NCI-H146 (cell line): Measurements from ENCODE around the gene DNAH10.
"Not testable (repeated sequence)": the region's sequence is repeated elsewhere in the genome, so short reads cannot be mapped to it uniquely, and the experiment has no call there.

Experiments
- DNase-seq: peaks from one replicate; lab custom pipeline; 2025; lab: John Stamatoyannopoulos, UW

The DNAH10 gene

DNA sequence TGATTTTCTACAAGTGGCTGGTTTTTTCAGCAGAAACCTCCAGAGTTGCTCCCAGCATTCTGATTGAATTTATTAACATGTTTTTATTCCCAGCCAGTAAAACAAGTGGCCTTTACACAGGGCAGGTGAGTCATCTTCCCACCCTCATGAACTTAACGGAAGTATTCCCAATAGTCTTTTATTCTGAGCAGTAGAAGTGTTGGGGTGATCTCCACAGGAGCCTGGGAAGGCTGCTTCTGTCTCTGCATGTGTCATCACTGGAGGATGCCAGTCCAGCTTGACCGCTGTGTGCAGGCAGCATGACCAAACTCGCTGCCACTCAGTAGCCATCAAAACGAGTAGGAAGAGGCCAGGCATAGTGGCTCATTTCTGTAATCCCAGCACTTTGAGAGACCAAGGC, 13.4 kb upstream of the DNAH10 start:
- DNase-seq, result no peak

DNA sequence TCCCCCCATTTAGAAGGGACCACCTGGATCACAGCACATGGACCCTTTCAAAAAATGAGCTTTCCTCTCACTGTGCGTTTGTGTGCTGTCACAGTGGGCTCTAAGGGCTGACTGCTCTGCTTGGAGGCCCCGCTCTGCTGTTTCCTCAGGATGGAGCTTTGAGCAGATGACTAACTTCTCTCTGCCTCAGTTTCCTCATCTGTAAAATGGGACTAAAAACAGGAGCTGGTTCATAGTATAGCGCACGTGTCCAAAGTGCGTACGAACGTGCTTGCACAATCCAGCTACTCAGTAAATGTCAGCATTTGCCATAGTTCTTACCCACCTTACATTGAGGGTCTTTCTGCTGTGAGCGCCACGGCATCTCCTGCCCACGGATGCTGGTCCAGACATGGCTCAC, 12.7 kb upstream of the DNAH10 start:
- no peak for DNase-seq

DNA sequence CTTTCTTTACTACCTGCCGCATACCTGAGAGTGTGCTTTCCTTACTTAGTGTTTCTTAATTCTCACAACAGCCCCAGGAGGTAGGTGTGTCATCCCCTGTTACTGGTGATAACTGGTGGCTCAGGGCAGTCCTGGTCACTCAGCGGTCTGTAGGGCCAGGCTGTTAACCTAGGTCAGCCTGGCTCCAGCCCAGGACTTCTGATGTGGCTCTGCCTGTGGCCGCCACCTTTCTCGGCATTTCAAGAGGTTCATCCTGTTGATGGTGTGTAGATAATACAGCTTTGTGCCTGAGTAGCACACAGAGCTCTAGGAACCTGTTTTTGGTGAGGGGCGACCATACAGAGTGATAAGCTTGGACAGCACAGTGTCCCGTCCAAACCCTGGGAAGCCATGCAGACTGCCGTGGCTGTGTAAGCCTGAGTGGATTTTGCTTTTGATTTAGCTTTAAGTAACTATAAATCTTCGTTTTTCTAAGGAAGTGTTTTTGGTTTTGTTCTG, 11.9 kb upstream of the DNAH10 start:
- DNase-seq, result no peak

DNA sequence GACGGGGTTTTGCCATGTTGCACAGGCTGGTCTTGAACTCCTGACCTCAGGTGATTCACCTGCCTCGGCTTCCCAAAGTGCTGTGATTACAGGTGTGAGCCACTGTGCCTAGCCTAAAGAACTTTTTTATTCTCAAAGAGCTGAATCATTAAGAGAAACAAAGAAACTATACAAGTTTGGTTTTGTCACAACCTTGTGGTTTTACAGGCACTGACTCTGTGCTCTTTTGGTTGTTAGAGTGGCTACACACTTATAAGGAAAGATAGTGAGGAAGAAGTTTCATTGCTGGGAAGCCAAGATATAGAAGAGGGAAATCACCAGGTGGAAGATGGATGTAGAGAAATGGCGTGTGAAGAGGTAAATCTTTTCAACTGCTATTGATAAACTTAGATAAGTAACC, 10.1 kb upstream of the DNAH10 start:
- no peak for DNase-seq

DNA sequence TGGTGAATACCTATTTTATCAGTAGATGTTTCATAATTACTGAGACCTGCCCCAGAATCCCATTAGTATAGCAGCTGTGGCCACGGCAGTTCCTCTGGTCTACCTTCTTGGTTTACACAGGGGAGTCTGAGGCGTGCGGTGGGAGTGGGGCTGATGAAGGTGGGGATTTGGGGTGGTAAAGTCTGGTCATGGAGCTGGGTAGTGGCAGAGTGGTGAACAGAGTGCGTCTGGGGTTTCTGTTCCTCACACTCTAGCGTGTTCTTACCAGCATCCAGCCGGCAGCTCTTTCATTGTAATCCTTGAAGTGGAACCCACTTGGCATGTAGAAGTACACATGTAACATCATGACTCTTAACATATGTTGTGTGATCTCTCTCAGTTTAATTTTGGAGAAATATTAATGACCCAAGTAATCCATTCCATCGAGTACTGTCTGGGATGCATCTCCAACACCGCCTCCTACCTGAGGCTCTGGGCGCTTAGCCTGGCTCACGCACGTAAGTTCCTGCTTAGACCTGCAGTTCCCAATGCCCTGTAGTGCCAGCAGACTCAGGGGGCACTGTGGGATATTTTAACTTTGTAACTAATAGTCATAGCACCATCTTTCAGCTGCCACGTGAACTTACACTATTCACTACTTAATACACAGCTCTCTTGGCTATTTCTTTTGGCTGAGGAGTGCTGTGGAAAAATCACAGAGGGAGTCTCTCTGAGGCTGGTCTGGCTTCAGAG, 7.9 kb upstream of the DNAH10 start:
- no peak for DNase-seq

DNA sequence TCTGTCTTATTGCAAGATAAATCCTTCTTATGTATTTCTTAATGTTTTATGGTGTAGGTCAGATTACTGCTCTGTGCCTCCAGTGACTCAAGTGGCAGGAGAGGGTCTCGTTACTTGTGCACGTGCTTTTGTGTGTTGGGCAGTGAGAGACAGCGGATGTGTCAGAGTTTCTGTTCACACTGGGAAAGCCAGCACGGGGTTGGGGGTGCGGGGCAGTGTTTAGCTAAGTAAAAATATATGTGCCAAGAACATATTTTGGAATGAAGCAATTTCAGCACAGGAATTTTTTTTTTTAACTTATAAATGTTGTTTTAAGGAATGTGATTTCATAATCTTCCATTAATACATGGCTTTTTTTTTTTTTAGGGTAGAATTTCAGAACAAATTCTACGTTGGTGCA, 4.5 kb upstream of the DNAH10 start:
- DNase-seq, result no peak

DNA sequence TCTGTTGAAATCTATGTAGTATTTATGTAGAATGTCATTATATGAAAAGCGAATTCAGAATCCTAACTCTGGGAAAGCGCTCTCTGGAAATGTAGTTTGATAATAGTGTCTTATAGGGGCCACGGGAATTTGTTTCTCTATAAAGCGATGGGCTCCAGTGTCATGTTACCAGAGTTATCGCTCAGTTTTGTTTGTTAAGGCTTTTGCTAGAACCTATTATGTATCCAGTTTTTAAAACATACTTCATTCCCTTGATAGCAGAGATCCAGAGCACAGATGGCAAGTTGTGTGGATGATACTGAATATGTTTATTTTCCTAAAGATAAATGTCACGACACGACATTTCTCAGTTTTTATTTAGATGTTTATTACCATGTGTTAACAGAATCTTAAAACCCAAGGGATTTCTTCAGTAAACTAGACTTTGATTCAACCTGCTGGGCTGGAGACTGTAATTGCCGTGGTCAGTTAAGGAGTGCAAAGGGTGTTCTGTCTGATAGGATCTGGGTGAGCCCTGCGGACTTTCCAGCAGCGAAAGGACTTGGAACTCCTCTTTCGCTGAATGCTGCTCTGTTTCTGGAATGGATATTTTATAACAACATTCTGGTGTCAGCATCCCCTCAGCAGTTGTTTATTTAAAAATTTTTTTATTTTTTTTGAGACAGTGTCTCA, 1.7 kb upstream of the DNAH10 start:
- no peak for DNase-seq

DNA sequence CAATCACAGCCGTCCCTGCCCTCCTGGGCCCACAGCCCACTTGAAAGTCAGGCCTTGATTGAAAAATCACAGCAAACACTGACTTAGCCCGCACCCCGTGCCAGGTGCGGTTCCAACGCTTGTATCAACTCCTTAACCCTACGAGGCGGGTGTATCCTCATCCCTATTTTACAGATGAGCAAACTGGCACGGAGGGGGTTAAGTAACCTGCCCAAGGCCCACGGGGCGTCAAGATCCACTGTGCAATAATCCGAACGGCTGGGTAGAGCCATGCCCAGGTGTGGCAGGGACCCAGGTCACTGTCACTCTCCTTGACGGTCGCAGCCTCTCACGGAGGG, 583 bp downstream of the DNAH10 start:
- no peak for DNase-seq

DNA sequence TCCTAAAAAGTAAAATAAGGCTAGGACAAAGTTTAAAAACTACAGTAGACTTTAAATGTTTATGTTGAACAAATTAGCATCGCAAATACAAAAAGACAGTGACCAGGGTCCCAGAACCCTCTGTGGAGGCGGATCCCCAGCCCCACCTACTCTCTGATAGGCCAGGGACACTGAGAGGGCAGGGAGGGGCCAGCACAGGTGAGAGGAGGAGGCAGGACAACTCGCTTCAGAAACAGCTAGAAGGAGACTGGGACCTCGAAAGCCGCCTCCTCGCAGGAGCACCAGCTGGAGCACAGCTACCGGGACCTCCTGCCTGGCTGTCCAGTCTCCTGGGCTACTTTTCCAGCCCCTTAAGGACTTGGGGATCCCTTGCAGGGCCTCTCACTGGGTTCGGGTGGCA, 992 bp downstream of the DNAH10 start:
- peak; percentile 9 for DNase-seq

DNA sequence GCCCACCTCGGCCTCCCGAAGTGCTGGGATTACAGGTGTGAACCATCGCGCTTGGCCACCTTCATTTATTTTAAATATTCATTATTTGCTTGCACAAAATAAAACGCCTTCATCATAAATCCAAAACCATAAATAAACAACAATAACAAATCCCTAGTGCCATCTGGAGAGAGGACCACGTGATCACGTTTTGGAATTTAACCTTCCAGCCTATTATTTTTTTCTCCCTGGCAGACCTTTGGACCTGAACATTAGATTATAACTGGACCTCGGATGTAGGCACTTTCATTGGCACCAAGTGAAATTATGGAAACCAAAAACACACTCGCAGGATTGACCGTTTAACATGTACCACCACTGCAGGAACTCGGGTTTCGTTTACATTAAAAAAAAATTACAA, 2.0 kb downstream of the DNAH10 start:
- DNase-seq, result no peak

DNA sequence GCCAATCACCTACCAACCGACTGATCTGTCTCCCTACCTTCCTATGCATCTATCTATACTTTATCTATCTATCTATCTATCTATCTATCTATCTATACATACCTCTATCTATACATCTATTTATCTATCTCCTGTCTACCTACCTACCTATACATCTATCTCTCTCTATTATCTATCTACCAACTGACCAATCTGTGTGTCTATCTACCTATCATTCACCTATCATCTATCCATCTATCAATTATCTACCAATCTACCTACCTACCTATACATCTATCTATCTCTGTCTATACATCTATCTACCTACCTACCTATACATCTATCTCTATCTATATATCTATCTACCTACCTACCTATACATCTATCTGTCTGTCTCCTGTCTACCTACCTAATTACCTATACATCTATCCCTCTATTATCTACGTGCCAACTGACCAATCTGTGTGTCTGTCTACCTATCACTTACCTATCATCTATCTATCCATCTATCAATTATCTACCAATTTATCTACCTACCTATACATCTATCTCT, 3.5 kb downstream of the DNAH10 start:
- no peak for DNase-seq

DNA sequence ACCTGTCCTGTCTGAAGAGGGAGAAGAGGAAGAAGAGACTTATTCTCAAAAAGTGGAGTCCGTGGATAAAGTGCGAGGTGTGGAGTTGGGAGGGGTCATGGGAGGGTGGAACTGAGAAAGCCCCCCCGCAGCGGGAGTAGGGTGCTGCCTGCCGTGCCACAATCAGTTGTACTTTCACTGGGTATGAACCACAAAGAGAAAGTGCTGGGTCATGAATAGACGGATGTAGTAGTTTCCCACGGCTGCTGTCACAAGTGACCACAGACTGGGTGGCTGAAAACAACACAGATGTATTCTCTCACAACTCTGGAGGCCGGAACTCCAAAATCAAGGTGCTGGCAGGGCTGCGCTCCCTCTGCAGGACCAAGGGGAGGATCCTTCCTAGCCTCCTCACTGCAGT, 5.5 kb downstream of the DNAH10 start:
- no peak for DNase-seq

DNA sequence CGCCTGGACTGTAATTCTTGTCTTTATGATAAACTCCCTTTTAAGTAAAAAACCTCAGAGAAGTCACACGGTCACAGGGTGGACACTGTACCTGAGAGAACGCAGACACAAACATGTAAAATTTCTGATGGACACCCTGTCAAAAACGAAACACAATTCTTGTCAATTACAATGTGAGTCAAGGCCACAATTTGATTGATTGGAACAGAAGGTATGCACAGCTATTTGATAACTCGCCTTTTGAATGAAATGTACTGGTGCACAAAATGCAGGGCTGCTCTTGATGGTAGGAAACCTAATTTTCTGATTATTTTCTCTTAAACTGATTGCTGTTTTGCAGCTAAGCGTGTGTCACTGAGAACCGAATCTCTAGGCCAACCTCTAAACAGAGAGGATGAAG, 9.2 kb downstream of the DNAH10 start:
- DNase-seq, result no peak

DNA sequence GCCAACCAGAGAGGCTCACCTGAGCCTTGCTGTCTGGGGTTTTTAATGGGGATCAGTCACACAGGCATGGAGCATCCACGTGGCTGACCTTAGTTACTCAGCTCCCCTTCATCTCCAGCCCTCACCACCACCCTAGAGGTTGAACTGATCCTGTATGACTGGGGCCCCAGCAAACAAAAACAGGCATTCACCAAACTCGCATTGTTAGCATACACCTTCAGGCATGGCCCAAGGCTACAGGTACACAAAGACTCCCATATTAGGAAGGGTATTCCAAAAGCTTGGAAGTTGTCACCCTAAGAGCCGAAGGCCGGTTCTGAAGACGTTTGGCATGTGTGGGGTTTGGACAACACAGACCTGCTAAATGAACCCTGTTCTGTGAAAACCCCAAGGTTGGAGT, 10.0 kb downstream of the DNAH10 start:
- peak; percentile 7 for DNase-seq

DNA sequence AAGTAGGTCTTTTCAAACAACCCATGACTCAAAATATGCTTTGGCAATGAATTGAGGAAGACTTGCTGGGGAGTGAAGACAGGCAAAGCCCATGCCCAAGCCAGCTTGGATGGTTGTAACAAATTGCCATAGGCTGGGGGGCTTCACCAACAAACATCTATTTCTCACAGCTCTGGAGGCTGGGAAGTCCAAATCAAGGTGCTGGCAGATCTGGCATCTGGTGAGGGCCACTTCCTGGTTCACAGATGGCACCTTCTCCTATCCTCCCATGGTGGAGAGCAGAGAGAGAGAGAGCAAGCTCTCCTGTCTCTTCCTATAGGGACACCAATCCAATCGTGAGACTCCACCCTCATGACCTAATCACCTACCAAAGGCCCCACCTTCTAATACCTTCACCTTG, 11.3 kb downstream of the DNAH10 start:
- no peak for DNase-seq

DNA sequence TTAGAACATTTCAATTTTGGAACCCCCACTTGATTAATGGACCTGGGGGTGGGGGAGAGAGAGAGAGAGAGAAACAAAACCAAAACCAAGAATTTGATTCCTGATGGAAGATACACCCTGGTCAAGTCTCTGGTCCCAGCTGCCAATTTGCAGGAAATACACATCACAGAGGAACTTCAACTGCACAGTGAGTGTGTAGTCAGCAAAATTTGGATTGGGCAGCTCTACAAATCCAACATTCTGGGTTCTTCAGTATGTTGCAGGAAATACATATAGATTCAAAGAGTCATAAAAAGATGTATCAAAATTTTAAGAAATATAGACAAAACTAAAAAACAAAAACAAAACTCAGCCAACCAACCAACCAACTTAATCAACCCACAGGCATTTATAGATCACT, 17.4 kb downstream of the DNAH10 start:
- no peak for DNase-seq

DNA sequence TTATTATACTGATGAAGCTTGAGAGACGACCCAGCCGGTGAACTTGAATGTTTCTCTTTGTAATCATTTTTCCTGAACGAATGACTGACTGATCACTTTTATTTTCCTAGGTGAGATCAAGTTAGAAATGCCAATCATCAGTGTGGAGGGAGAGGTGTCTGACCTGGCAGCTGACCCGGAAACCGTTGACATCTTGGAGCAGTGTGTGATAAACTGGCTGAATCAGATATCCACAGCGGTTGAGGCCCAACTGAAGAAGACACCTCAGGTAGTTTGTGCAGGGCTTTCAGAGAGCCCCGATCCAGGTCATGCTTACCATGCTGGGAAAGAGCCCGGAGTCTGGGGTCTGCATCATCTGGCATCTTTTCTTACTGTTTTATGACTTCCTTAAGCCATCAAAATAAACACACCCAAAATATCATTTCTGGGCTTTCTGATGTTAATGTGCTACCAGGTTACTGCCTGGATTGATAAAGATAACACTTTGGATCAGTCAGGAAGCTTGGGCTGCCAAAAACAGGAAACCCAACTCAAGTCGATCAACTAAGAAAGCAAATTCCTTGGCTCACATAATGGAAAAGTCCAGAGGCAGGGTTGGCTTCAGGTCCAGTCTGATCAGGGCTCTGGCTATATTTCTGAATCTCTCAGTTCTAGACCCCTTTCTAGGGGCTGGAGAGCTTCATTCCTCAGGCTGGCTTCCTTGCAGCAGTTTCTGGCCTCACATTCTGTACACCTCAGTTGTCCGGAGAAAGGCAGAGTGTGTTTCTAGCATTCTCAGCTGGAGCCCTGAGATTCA, 21.1 kb downstream of the DNAH10 start:
- no peak for DNase-seq

DNA sequence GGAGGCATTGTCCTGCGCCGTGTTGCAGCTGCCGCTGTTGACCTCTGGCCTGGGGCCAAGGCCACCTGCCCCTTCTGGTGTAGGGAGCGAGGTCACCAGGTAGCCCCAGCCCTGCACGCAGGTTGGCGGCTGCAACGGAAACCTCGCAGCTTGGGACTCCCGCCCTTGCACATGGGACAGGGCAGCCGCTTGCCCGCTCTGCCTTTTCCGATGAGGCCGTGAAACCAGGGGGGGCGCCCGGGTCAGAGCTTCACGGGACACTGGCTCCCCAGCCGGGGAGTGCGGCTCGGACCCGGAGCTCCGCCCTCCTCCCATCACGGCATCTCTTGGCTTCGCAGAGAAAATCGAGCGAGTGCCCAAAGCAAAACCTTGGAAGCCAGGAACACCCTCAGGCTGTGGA, 25.4 kb downstream of the DNAH10 start:
- no peak for DNase-seq

DNA sequence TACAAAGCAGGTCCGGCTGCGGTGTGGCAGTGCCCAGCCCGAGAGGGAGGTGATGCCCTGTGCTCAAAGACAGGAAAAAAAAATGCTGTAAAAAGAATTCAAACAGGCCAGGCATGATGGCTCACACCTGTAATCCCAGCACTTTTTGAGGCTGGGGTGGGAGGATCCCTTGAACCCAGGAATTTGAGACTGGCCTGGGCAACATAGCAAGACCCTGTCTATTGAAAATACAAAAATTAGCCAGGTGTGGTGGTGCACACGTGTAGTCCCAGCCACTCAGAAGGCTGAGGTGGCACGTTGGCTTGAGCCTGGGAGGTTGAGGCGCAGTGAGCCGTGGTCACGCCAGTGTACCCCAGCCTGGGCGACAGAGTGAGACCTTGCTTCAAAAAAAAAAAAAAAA, 26.4 kb downstream of the DNAH10 start:
- no peak for DNase-seq

DNA sequence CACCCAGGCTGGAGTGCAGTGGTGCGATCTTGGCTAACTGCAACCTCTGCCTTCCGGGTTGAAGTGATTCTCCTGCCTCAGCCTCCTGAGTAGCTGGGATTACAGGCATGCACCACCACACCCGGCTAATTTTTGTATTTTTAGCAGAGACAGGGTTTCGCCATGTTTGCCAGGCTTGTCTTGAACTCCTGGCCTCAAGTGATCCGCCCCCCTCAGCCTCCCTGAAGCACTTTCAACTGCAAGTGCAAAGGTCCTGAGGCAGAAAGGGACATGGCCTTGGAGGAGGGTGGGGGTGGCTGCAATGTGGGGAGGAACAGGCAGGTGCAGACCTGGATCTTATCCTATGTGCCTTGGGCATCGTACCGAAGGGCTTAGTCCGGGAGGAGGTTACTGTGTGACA, 27.3 kb downstream of the DNAH10 start:
- not testable (repeated sequence) for DNase-seq

DNA sequence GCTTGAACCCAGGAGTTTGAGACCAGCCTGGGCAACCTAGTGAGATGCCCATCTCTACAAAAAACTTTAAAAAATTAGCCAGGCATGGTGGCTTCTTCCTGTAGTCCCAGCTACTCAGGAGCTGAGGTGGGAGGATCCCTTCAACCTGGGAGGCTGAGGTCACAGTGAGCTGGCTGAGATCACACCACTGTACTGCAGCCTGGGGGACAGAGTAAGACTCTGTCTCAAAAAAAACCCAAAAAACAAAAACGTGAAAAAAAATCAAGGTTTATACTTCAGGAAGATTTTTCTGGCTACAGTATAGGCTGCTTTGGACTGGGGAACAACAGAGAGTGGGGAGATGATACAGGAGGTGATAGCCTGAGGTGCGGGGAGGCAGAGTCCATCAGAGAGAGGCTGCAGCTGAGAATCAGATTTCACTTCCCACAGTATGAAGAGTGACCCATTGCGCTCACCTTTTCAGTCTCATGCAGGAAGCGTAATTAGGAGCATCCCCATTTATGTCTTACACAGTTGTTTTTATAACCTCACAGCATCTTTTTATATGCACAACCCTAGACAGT, 28.9 kb downstream of the DNAH10 start:
- no peak for DNase-seq

DNA sequence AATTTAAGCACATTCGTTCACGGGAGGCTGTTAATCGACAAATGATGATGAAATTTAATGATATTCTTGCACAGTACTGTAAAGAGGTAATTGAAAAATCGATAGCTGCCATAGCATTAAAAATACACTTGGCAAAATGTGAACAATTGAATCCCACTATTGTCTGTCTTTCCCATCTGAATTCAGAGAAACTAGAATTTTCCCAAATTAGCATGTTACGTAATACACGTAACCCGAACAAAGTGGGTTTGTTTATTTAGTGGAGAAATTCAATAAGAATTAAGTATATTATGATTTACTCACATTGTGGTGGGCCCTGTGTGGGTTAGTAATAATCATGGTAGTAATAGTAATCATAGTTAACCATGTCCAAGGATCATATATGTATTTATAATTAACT, 31.9 kb downstream of the DNAH10 start:
- DNase-seq, result peak; percentile 31

DNA sequence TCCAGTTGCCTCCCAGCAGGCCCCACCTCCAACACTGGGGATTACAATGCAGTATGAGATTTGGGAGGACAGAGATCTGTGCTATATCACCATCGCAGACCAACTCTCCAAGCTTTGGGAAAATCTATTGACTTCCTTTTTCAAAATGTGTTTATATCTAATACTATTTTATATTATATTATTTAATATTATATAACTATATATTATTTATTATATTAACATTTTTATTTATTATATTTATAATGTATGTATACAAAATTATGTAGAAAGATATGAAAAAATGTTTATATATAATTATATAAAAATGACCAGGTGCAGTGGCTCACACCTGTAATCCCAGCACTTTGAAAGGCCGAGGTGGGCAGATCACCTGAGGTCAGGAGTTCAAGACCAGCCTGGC, 36.4 kb downstream of the DNAH10 start:
- no peak for DNase-seq
